K562 (cell line): ENCODE data around the gene DTX2. TPM values are rescaled to one million over a fixed set of nuclear protein-coding genes. Genes with fewer than 3 reads are reported as not detected.

Source experiments
- ATAC-seq: fragments of 200-7000 bp; cut with Tn5 transposase; 3 replicates; pipeline ENCODE4 v1.9.1; 2020; ENCODE audit warnings: moderate library complexity
- BruUV-seq: library from RNA; stranded (reverse); fragments of 400-500 nt; replicated peaks from 2 replicates; lab custom pipeline; 2021; lab: Mats Ljungman, UMichigan
- CTCF ChIA-PET: fragments of 300-600 bp; formaldehyde crosslinking; extraction: SDS; loops from one replicate; lab custom pipeline; 2021; ENCODE audit warnings: low intra/inter-chr PET ratio; lab: Yijun Ruan, JAX
- POLR2A ChIA-PET: fragments of 300-600, 350-650 bp; sonication (Branson Sonifier 250); formaldehyde crosslinking; extraction: SDS; loops from one replicate; lab custom pipeline; 2021; ENCODE audit warnings: antibody characterized with exemption, inconsistent platforms; lab: Yijun Ruan, JAX
- DNase-seq, 4 experiments: peaks; one replicate each; pipeline versions ENCODE4 v3.0.0 to v3.0.0-alpha.2; 2011 to 2018; ENCODE audit warnings: low spot score in 3 of 4, mixed read lengths in 3 of 4; ENCODE audit errors: extremely low read depth in 1 of 4
- FAIRE-seq: peaks from 2 replicates; lab custom pipeline; 2011; peaks lifted over from hg19 to GRCh38; lab: Jason Lieb, UNC
- H2AFZ ChIP-seq: 2 replicates; pipeline ENCODE4 v1.6.0; 2011; ENCODE audit warnings: low read depth, low read length, control low read depth, inconsistent platforms
- H3K27ac ChIP-seq: fragments of 200-600 bp; 3 replicates; pipeline ENCODE4 v1.8.0; 2011; ENCODE audit warnings: low read depth, mild to moderate bottlenecking, control low read depth, inconsistent platforms, low read length, moderate library complexity, mixed read lengths; ENCODE audit errors: extremely low read depth
- H3K27me3 ChIP-seq, 2 experiments: fragments of 300-600 bp in 1 of 2; 2 replicates in 1 of 2; 3 replicates in 1 of 2; pipeline versions ENCODE4 v1.6.0 to v1.8.0; 2011; ENCODE audit warnings: inconsistent platforms in 2 of 2, low read length in 2 of 2, mild to moderate bottlenecking in 1 of 2, mixed read lengths in 1 of 2, moderate library complexity in 1 of 2; ENCODE audit not compliant: control insufficient read depth in 2 of 2, insufficient read depth in 2 of 2
- H3K36me3 ChIP-seq: fragments of 300-600 bp; 3 replicates; pipeline ENCODE4 v1.8.0; 2011; ENCODE audit warnings: mild to moderate bottlenecking, low read length, inconsistent platforms; ENCODE audit not compliant: control insufficient read depth, insufficient read depth
- H3K4me1 ChIP-seq, 2 experiments: fragments of 200-600 bp in 1 of 2; replicated peaks in 1 of 2; 2 replicates in 1 of 2; 3 replicates in 1 of 2; pipeline versions ENCODE4 v1.5.1 to v1.8.0; 2011; ENCODE audit warnings: inconsistent platforms in 2 of 2, low read length in 2 of 2, mild to moderate bottlenecking in 1 of 2, mixed read lengths in 1 of 2, moderate library complexity in 1 of 2; ENCODE audit not compliant: control insufficient read depth in 2 of 2, insufficient read depth in 2 of 2
- H3K4me2 ChIP-seq: 2 replicates; pipeline ENCODE4 v1.6.1; 2011; ENCODE audit warnings: low read length, control low read depth, inconsistent platforms, mixed read lengths; ENCODE audit not compliant: insufficient read depth
- H3K4me3 ChIP-seq: fragments of 200-600 bp; sonication (generic), shearing (Covaris generic); 2 replicates; pipeline ENCODE4 v1.5.1; 2016; ENCODE audit warnings: control low read depth, inconsistent platforms
- H3K79me2 ChIP-seq: fragments of 200-600 bp; 3 replicates; pipeline ENCODE4 v1.8.0; 2011; ENCODE audit warnings: low read length, inconsistent platforms; ENCODE audit not compliant: control insufficient read depth, insufficient read depth
- H3K9ac ChIP-seq, 2 experiments: 2 replicates each; pipeline versions ENCODE4 v1.6.0 to v1.6.1; 2011; ENCODE audit warnings: low read depth in 2 of 2, low read length in 2 of 2, control low read depth in 1 of 2, inconsistent platforms in 1 of 2, mild to moderate bottlenecking in 1 of 2, mixed read lengths in 1 of 2; ENCODE audit not compliant: insufficient read depth in 1 of 2
- H3K9me1 ChIP-seq: one replicate; pipeline ENCODE4 v1.6.0; 2011; ENCODE audit warnings: inconsistent platforms, mild to moderate bottlenecking, low read length, moderate library complexity; ENCODE audit not compliant: control insufficient read depth, insufficient read depth
- H3K9me3 ChIP-seq: replicated peaks from 2 replicates; pipeline ENCODE4 v1.5.1; 2011; ENCODE audit warnings: low read depth, low read length, inconsistent platforms; ENCODE audit not compliant: control insufficient read depth, insufficient read depth
- H4K20me1 ChIP-seq: replicated peaks from 2 replicates; pipeline ENCODE4 v1.6.1; 2011; ENCODE audit warnings: low read length, inconsistent platforms, mixed read lengths; ENCODE audit not compliant: control insufficient read depth, insufficient read depth
- CTCF ChIP-seq, 3 experiments: IDR thresholded peaks in 2 of 3; conservative IDR thresholded peaks in 1 of 3; 2 replicates each; pipeline ENCODE4 v1.5.1; 2011 to 2012; ENCODE audit warnings: low read length in 3 of 3, mild to moderate bottlenecking in 3 of 3, control low read depth in 2 of 3, improper control_type of control experiment in 1 of 3, inconsistent platforms in 1 of 3, low read depth in 1 of 3, mixed read lengths in 1 of 3, moderate library complexity in 1 of 3; ENCODE audit not compliant: insufficient read depth in 2 of 3
- HMG20B ChIP-seq: fragments of 250-450 bp; sonication (Bioruptor Pico); IDR thresholded peaks from 2 replicates; pipeline ENCODE4 v1.5.0; 2021; ENCODE audit warnings: mild to moderate bottlenecking
- PKNOX1 ChIP-seq: fragments of 450-650 bp; IDR thresholded peaks from 2 replicates; pipeline ENCODE4 v1.6.1; 2016
- ZBTB33 ChIP-seq: sonication (generic); formaldehyde crosslinking; IDR thresholded peaks from 2 replicates; pipeline ENCODE4 v1.8.1; 2023; ENCODE audit warnings: mild to moderate bottlenecking, missing genetic modification reagents
- ZBTB7A ChIP-seq: IDR thresholded peaks from 2 replicates; pipeline ENCODE4 v1.6.1; 2011; ENCODE audit warnings: low read depth, mild to moderate bottlenecking, low read length, moderate library complexity, borderline replicate concordance; ENCODE audit not compliant: control insufficient read depth
- ZNF644 ChIP-seq: fragments of 200-800 bp; sonication (Bioruptor generic); IDR thresholded peaks from 2 replicates; pipeline ENCODE4 v1.6.1; 2016; ENCODE audit warnings: low read depth, missing genetic modification characterization, missing compliant biosample characterization
- WGBS: fragments of 100-300 bp; shearing (Covaris generic); methylation state at CpG from one replicate; pipeline ENCODE4 v1.1.6; 2016; ENCODE audit warnings: low coverage, mixed read lengths; ENCODE audit not compliant: insufficient coverage; ENCODE audit errors: missing lambda C conversion rate; 5-methylcytosine and 5-hydroxymethylcytosine counted together
- in situ Hi-C: fragments of 300-500 bp; cut with MboI; formaldehyde crosslinking; loops from 4 replicates; pipeline ENCODE4 v1.15.0; 2018; ENCODE audit warnings: inconsistent platforms, mixed read lengths
- intact Hi-C: fragments of 100-400 bp; cut with micrococcal nuclease; formaldehyde crosslinking; loops from 2 replicates; pipeline ENCODE4 v1.14.2; 2022
- polyA plus RNA-seq, 8 experiments: library from polyadenylated mRNA; depleted of rRNA in 4 of 8; stranded (reverse) in 5 of 8; unstranded in 3 of 8; fragments of >200 nt; fragmentation: Nextera tagmentation in 2 of 8; fragmentation: Illumina TruSeq in 1 of 8; extraction: Ambion mirVana in 2 of 8; extraction: Trizol in 1 of 8; gene quantifications; 2 replicates each; pipeline versions ENCODE4 v1.2.1 to v1.2.3, GENCODE V29; 2011 to 2014; ENCODE audit warnings: inconsistent platforms in 1 of 8, missing spikeins in 1 of 8
- total RNA-seq, 7 experiments: library from RNA; depleted of rRNA in 6 of 7; stranded (reverse); fragments of >200 nt in 6 of 7; fragmentation: Illumina TruSeq in 2 of 7; extraction: Trizol in 2 of 7; gene quantifications; 2 replicates each; pipeline versions ENCODE4 v1.2.1 to v1.2.3, GENCODE V29; 2011 to 2021; ENCODE audit warnings: low replicate concordance in 1 of 7

Gene DTX2
- total and polyA plus RNA-seq, 9 of the 15 experiments (the other 6 are each of a cell fraction or from before 2014, with no cell fraction given): 0.20 to 31.5 (median 9.8) TPM

- WGBS: 35% methylated on average over 18 of the region's 21 CpGs
- no TSS peak for BruUV-seq
- FAIRE-seq (no peak), DNase-seq (peak; percentile 37 to 75 (median 65)), ATAC-seq (peak; percentile 59)
- Histone ChIP-seq H3K9ac (peak overlapping the region in 1 of 2 experiments; percentile 76; a peak in 2 of 4 replicates), H3K4me3 (no peak overlapping the region), H3K79me2 (no peaks in the 10 kb centered on the region), H4K20me1 (0 out of 2 replicates have a peak, but pooled peaks cover 3% of the 10 kb centered on the region), H3K27ac (no peak overlapping the region), H3K27me3 (peaks cover 0 to 5% of the 10 kb centered on the region in 2 experiments; a peak in 2 of 5 replicates), H2AFZ (peak overlapping the region; percentile 31; the same call in 1 of the 2 replicates), H3K9me3 (no peaks in the 10 kb centered on the region), H3K4me1 (peaks cover 0 to 39% of the 10 kb centered on the region in 2 experiments; a peak in 2 of 5 replicates), H3K36me3 (no peaks in the 10 kb centered on the region), H3K9me1 (no peaks in the 10 kb centered on the region), H3K4me2 (no peak overlapping the region)
- TF ChIP-seq ZBTB33 (peak; percentile 43; the same call in 1 of the 2 replicates), ZNF644 (tag) (no peak), HMG20B (CRISPR knock-in tag) (no peak), ZBTB7A (peak; percentile 30; the same call in 1 of the 2 replicates), PKNOX1 (peak; percentile 9; the same call in 1 of the 2 replicates), CTCF (IDR thresholded peaks at IDR 0.05 in 2 of 3, conservative IDR thresholded peaks at IDR 0.05 in 1 of 3; ENCODE audit: insufficient read depth in 2 of 3, low read depth in 1 of 3, low read length in 3 of 3) (peak; percentile 29 to 60 (median 48))
- in situ Hi-C loops: no loop called here
- intact Hi-C loops: no loop called here
- POLR2A ChIA-PET: interaction anchor here (0.5 kb wide), 1 partner anchor 196 kb away, joined by 3 read pairs; no protein-coding TSS in a partner anchor
- CTCF ChIA-PET: no interaction called here
These were observed 51.7 kb downstream of the DTX2 start for GRCh38 chr7:76512941-76513816.
